Uterus (tissue), 4 donors: Measurements from ENCODE around the gene MAML1. TPM values are rescaled to one million over a fixed set of nuclear protein-coding genes. Genes with fewer than 3 reads are reported as not detected.

Source experiments
- DNase-seq, 2 donors: peaks; one replicate each; pipeline ENCODE4 v3.0.0-alpha.2; 2019 to 2020
- H3K27ac ChIP-seq, 2 donors: fragments of 200-600 bp; sonication (generic); 1 replicate in 1 of 2; 2 replicates in 1 of 2; pipeline ENCODE4 v1.5.1; 2016 to 2018
- H3K27me3 ChIP-seq, 2 donors: fragments of 200-600 bp; sonication (generic); one replicate each; pipeline ENCODE4 v1.5.1; 2018 to 2019; ENCODE audit warnings: control low read depth in 1 of 2
- H3K36me3 ChIP-seq, 2 donors: fragments of 200-600 bp; sonication (generic); one replicate each; pipeline ENCODE4 v1.5.1; 2019; ENCODE audit warnings: control low read depth in 1 of 2
- H3K4me1 ChIP-seq, 2 donors: fragments of 200-600 bp; sonication (generic); one replicate each; pipeline ENCODE4 v1.5.1; 2018 to 2019; ENCODE audit warnings: control low read depth in 1 of 2
- H3K4me3 ChIP-seq, 2 donors: fragments of 200-600 bp; sonication (generic); 1 replicate in 1 of 2; 2 replicates in 1 of 2; pipeline ENCODE4 v1.5.1; 2018 to 2019; ENCODE audit warnings: mild to moderate bottlenecking in 1 of 2
- H3K9me3 ChIP-seq, 2 donors: fragments of 200-600 bp; sonication (generic); one replicate each; pipeline ENCODE4 v1.5.1; 2019; ENCODE audit warnings: control low read depth in 1 of 2
- CTCF ChIP-seq, 4 experiments: fragments of 200-600 bp in 2 of 4; fragments of 450-650 bp in 2 of 4; sonication (generic) in 2 of 4; IDR thresholded peaks; one replicate each; pipeline ENCODE4 v1.5.1; 2016 to 2019; ENCODE audit warnings: antibody characterized with exemption in 4 of 4, mild to moderate bottlenecking in 2 of 4, moderate library complexity in 1 of 4
- POLR2A ChIP-seq, 2 donors: fragments of 450-650 bp; IDR thresholded peaks; one replicate each; pipeline ENCODE4 v1.6.1; 2016; ENCODE audit warnings: antibody characterized with exemption in 2 of 2, mild to moderate bottlenecking in 1 of 2, moderate library complexity in 1 of 2
- intact Hi-C: fragments of 100-400 bp; cut with DNase I; formaldehyde crosslinking; loops from one replicate; pipeline ENCODE4 v1.15.1; 2023; ENCODE audit warnings: low total_unique reads
- total RNA-seq, 4 donors: library from RNA; depleted of rRNA in 3 of 4; stranded (reverse); fragments of >200 nt in 3 of 4; gene quantifications; one replicate each; pipeline versions ENCODE4 v1.1.0 to v1.2.4, GENCODE V29; 2014 to 2023
- donor health status: DM: yes; HTN: yes; CAD: no.

Gene MAML1
- total RNA-seq, 4 donors from 2014 or later: 19.7 to 44.1 (median 21.4) TPM

GRCh38 chr5:179802207-179802883, 69.7 kb downstream of the MAML1 start:
- intact Hi-C loops: no loop called here
- H3K4me1 ChIP-seq: peaks cover 0 to 6% of the 10 kb centered on the region in 2 donors
- no peak overlapping the region for H3K27ac ChIP-seq
- no peaks in the 10 kb centered on the region for H3K27me3 ChIP-seq
- H3K4me3 ChIP-seq: no peak overlapping the region
- DNase-seq: peak in 1 of 2 donors; percentile 28
- no peaks in the 10 kb centered on the region for H3K36me3 ChIP-seq
- TF ChIP-seq CTCF (IDR thresholded peaks at IDR 0.05) (no peak), POLR2A (IDR thresholded peaks at IDR 0.05) (no peak)
- no peaks in the 10 kb centered on the region for H3K9me3 ChIP-seq

- DNase-seq: no peak
- H3K4me3 ChIP-seq: no peak overlapping the region
- intact Hi-C loops: no loop called here
Observed at GRCh38 chr5:179802950-179803562, 70.4 kb downstream of the MAML1 start.

GRCh38 chr5:179803651-179804554, 71.3 kb downstream of the MAML1 start:
- intact Hi-C loops: no loop called here
- Histone ChIP-seq H3K27me3 (no peaks in the 10 kb centered on the region), H3K9me3 (no peaks in the 10 kb centered on the region), H3K36me3 (no peaks in the 10 kb centered on the region), H3K27ac (no peak overlapping the region), H3K4me1 (peaks cover 0 to 6% of the 10 kb centered on the region in 2 donors), H3K4me3 (no peak overlapping the region)
- TF ChIP-seq CTCF (IDR thresholded peaks at IDR 0.05) (no peak), POLR2A (IDR thresholded peaks at IDR 0.05) (no peak)
- no peak for DNase-seq

More at GRCh38 chr5:179802950-179803562, 70.4 kb downstream of the MAML1 start:
- no peak for TF ChIP-seq POLR2A (IDR thresholded peaks at IDR 0.05)
- TF ChIP-seq CTCF (IDR thresholded peaks at IDR 0.05): no peak
- peaks cover 0 to 6% of the 10 kb centered on the region in 2 donors for H3K4me1 ChIP-seq
- no peaks in the 10 kb centered on the region for H3K36me3 ChIP-seq
- no peaks in the 10 kb centered on the region for H3K9me3 ChIP-seq
- no peaks in the 10 kb centered on the region for H3K27me3 ChIP-seq
- H3K27ac ChIP-seq: no peak overlapping the region

- intact Hi-C loops: no loop called here
- H3K27me3 ChIP-seq: no peaks in the 10 kb centered on the region
- peaks cover 0 to 6% of the 10 kb centered on the region in 2 donors for H3K4me1 ChIP-seq
- no peaks in the 10 kb centered on the region for H3K9me3 ChIP-seq
- TF ChIP-seq CTCF (IDR thresholded peaks at IDR 0.05): no peak
- H3K4me3 ChIP-seq: no peak overlapping the region
- no peaks in the 10 kb centered on the region for H3K36me3 ChIP-seq
- no peak overlapping the region for H3K27ac ChIP-seq
- DNase-seq: no peak
Observed at GRCh38 chr5:179804555-179804947, 71.9 kb downstream of the MAML1 start.
